Tongue (tissue), 2 donors: Measurements from ENCODE around the gene SLC16A4. TPM values are rescaled to one million over a fixed set of nuclear protein-coding genes. Genes with fewer than 3 reads are reported as not detected.
A peak's percentile ranks its signal among the peaks of the same experiment; 100 is the strongest.

ENCODE experiments used
- DNase-seq: peaks from one replicate; pipeline ENCODE4 v3.0.0-alpha.2; 2015
- total RNA-seq: library from RNA; depleted of rRNA; stranded (reverse); fragments of >200 nt; gene quantifications from one replicate; pipeline ENCODE4 v1.2.3, GENCODE V29; 2014

The SLC16A4 gene
- total RNA-seq, 1 donor from 2014 or later: 10.8 TPM

GRCh38 chr1:110356379-110356778, 34.4 kb downstream of the SLC16A4 start:
- DNase-seq: no peak

GRCh38 chr1:110355321-110355720, 35.5 kb downstream of the SLC16A4 start:
- DNase-seq: no peak

- DNase-seq: no peak
These were observed 40.5 kb downstream of the SLC16A4 start for GRCh38 chr1:110350360-110350759.

GRCh38 chr1:110348771-110349170, 42.1 kb downstream of the SLC16A4 start:
- peak; percentile 31 for DNase-seq

GRCh38 chr1:110348050-110348449, 42.8 kb downstream of the SLC16A4 start:
- DNase-seq: no peak

- DNase-seq: peak; percentile 19
These were observed 43.5 kb downstream of the SLC16A4 start for GRCh38 chr1:110347182-110347893.

- no peak for DNase-seq
These were observed 44.1 kb downstream of the SLC16A4 start for GRCh38 chr1:110346690-110347089.

- DNase-seq: no peak
These were observed 45.3 kb downstream of the SLC16A4 start for GRCh38 chr1:110345480-110345879.

GRCh38 chr1:110344152-110344551, 46.7 kb downstream of the SLC16A4 start:
- DNase-seq: no peak

GRCh38 chr1:110343249-110343648, 47.6 kb downstream of the SLC16A4 start:
- DNase-seq: no peak

GRCh38 chr1:110341872-110342331, 48.9 kb downstream of the SLC16A4 start:
- DNase-seq: no peak

GRCh38 chr1:110341146-110341871, 49.5 kb downstream of the SLC16A4 start:
- DNase-seq: no peak

- no peak for DNase-seq
These were observed 50.7 kb downstream of the SLC16A4 start for GRCh38 chr1:110340207-110340468.

- DNase-seq: peak; percentile 70
These were observed 51.2 kb downstream of the SLC16A4 start for GRCh38 chr1:110339407-110340206.

- DNase-seq: peak; percentile 100
These were observed 51.9 kb downstream of the SLC16A4 start, which contains the start of gene RBM15 for GRCh38 chr1:110338886-110339406. RBM15 (plus strand) TSS chr1:110339377; CDS start chr1:110339406, 29 bp downstream.

GRCh38 chr1:110338309-110338885, 52.4 kb downstream of the SLC16A4 start:
- no peak for DNase-seq

- DNase-seq: no peak
These were observed 53.0 kb downstream of the SLC16A4 start for GRCh38 chr1:110337704-110338308.

- DNase-seq: no peak
These were observed 54.4 kb downstream of the SLC16A4 start for GRCh38 chr1:110336300-110337039.

GRCh38 chr1:110335265-110335664, 55.6 kb downstream of the SLC16A4 start:
- DNase-seq: no peak

- no peak for DNase-seq
These were observed 62.1 kb downstream of the SLC16A4 start for GRCh38 chr1:110328700-110329099.

GRCh38 chr1:110328274-110328673, 62.6 kb downstream of the SLC16A4 start:
- no peak for DNase-seq
